SIG-M5 treated with dmso at 0.1 percent for 504 hours (cell line): ENCODE data around the gene GINS2.
A peak's percentile ranks its signal among the peaks of the same experiment; 100 is the strongest.

Experiments used
- DNase-seq: peaks from one replicate; lab custom pipeline; 2025; ENCODE audit not compliant: unreplicated experiment; lab: John Stamatoyannopoulos, UW

GINS2 gene

GRCh38 chr16:85690469-85691064 is 1.8 kb upstream of the GINS2 start:
- no peak for DNase-seq

GRCh38 chr16:85689950-85690320 is 1.2 kb upstream of the GINS2 start:
- DNase-seq, result no peak

- peak; percentile 9 for DNase-seq
Observed at GRCh38 chr16:85689285-85689949, 663 bp upstream of the GINS2 start.

DNA sequence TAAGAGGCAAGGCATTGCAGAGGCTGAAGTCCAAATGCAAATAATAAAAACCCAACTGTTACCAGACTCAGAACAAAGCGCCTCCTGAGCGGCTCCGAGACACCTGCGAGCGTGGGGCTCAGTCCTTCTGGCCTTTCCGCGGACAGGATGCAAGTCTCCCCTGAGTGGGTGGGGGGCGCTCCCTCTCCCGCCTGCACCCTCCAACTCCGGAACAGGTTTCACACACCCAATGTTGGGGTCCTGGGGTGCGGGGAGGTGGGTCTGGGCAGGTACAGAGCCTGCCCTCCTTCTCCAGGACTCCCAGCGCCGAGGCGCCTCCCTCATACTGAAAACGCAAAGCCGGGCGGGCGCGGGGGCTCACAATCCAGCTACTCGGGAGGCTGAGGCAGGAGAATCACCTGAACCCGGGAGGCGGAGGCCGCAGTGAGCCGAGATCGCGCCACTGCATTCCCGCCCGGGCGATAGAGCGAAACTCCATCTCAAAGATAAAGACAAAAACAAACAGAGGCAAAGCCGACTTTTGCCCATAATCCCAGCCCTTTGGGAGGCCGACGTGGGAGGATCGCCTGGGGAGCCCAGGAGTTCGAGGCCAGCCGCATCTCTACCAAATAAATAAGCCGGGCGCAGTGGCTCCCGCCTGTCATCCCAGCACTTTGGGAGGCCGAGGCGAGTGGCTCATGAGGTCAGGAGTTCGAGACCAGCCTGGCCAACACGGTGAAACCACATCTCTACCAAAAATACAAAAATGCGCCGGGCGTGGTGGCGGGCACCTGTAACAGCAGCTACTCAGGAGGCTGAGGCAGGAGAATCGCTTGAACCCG is 893 bp downstream of the GINS2 start:
- no peak for DNase-seq

DNA sequence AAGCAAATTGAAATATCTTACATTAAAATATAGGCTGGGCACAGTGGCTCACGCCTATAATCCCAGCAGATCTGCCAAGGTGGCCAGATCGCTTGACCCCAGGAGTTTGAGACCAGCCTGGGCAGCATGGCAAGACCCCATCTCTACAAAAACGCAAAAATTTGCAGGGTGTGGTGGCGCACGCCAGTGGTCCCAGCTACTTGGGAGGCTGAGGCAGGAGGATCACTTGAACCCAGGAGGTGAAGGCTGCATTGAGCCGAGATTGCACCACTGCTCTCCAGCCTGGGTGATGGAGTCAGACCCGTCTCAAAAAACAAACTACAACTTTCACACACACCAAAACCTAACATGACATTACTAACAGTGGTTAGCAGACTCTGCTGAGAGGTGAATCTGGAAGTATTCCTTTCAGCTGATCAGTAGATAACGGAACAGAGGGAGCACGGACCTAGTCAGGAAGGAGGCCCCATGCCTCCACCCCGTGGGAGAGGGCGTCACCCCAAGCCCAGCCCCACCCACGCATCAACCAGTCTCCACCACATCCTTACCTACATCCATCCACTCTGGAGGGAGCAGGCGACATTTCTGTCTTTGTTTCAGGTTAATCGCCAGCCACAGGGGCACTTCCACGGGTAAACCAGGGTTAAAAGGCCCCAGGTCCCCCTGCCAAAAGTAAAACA is 1.7 kb downstream of the GINS2 start:
- DNase-seq, result peak; percentile 53

DNA sequence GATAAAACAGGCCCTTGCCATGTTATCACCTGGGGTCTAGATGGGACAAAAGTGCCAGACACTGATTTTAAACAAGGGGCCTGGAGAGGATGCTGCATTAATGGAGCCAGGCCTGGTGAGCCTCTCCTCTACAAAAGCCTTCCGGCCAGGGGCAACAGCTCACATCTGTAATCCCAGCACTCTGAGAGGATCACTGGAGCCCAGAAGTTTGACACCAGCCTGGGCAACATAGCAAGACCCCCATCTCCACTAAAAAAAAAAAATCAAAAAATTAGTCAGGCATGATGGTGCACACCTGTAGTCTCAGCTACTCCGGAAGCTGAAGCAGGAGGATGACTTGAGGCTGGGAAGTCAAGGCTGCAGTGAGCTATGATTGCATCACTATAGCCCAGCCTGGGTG is 3.5 kb downstream of the GINS2 start:
- no peak for DNase-seq

DNA sequence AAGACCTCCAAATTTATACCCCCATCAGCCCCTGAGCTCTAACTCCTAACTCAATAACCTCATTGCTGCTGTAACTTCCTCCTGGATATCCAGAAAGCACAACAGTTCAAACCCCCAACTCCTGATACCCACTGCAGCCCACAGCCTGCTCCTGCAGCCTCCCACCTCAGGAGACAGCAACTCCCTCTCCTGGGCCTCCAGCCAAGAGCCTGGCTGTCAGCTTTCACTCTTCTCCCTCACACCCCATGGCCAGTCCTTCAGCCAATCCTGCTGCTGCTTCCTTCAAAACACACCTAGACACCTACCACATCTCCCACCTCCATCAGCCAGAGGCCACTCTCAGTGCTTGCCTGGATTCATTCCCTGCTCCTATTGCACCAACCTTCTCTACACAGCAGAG is 5.4 kb downstream of the GINS2 start:
- DNase-seq, result no peak

DNA sequence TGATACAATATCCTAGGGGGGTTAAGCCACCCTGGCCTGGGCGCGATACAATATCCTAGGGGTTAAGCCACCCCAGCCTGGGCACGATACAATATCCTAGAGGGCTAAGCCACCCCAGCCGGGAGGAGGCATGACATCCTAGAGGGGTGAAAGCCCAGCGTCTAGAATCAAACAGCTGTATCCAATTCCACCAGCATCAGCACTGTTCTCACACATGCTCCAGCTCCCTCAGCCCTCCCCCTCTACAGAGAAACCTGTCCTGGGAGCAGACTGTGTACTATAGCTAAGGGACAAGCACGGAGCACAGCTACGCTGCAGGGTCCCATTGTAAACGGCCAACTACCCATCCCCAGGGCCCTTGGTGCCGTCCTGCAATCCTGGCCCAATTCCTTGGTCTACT is 6.2 kb downstream of the GINS2 start:
- no peak for DNase-seq

GRCh38 chr16:85681255-85681654 is 7.5 kb downstream of the GINS2 start:
- peak; percentile 21 for DNase-seq

GRCh38 chr16:85680352-85680944 is 8.3 kb downstream of the GINS2 start:
- no peak for DNase-seq

GRCh38 chr16:85679870-85680269 is 8.9 kb downstream of the GINS2 start:
- no peak for DNase-seq

DNA sequence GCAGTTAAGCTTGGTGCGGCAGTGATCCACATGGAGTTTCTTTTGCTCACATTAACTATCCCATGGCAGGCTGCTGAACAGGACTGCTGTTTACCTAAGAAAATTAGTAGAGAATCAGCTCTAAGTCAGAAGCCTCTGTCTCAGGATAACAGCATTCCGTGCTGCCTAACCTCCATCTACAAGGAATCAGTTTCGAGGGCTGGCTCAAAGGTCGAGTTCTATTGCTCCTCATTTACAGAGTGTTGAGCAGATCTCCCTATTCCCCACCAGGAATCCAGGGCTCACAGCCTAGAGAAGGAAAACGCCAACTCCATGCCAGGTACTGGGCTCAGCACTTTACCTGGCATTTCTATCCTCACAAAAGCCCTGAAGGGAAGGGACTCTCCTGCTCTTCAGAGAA is 9.9 kb downstream of the GINS2 start:
- DNase-seq, result no peak

DNA sequence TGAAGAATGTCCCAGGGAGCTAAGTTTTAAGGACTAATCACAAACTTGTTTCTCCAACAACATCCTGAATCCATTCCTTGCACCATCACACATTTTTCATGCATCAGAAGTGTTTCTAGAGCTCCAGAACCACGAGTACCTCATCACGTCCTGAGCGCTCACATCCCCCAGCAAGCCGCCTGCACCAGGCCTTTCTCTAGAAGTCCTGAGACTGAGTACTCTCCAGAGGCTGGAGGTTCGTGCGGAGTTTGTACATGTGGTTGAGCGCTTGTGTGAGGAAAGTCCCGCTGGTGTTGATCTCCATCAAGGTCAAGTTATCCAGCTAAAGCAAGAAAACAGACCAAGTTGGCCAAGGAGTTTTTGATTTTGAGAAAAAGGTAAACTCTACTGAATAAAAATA is 10.7 kb downstream of the GINS2 start:
- DNase-seq, result no peak

- DNase-seq, result no peak
Observed at GRCh38 chr16:85677383-85677967, 11.3 kb downstream of the GINS2 start.

GRCh38 chr16:85676466-85676865 is 12.3 kb downstream of the GINS2 start:
- no peak for DNase-seq

- DNase-seq, result peak; percentile 32
Observed at GRCh38 chr16:85675251-85675874, 13.4 kb downstream of the GINS2 start.

DNA sequence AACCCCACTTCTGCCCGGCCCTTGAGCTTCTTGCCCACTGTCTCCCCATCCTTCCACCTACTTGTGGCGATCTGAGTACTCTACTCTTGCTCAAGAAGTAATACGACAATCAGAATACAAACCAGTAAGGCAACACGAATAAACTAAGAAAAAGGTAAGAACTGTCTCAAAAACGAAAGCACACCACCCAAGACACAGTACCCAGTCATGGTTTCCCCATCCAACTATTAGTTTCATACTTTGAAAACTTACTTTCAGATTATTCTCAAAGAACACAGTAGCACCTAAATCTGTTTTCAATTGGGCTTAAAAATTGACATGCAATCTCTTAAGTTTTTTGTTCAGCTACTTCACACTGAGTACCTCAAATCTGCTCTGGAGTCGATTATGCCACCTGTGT is 13.9 kb downstream of the GINS2 start:
- no peak for DNase-seq

DNA sequence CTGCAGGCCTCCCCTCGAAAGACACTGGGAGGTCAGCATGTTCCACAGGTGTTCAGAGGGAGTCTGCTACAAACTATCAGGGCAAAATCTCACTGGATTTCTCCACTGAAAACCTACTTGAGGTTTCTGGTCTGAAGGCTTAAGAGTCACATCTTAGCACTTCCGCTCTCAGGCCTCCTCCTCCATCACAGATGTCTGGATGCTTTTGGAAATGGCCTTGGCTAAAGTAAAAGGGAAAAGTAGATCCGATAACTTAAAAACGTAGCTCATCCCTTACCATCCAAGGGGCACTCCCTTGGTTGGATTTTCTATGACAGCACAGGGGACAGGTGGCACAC is 14.4 kb downstream of the GINS2 start:
- no peak for DNase-seq

DNA sequence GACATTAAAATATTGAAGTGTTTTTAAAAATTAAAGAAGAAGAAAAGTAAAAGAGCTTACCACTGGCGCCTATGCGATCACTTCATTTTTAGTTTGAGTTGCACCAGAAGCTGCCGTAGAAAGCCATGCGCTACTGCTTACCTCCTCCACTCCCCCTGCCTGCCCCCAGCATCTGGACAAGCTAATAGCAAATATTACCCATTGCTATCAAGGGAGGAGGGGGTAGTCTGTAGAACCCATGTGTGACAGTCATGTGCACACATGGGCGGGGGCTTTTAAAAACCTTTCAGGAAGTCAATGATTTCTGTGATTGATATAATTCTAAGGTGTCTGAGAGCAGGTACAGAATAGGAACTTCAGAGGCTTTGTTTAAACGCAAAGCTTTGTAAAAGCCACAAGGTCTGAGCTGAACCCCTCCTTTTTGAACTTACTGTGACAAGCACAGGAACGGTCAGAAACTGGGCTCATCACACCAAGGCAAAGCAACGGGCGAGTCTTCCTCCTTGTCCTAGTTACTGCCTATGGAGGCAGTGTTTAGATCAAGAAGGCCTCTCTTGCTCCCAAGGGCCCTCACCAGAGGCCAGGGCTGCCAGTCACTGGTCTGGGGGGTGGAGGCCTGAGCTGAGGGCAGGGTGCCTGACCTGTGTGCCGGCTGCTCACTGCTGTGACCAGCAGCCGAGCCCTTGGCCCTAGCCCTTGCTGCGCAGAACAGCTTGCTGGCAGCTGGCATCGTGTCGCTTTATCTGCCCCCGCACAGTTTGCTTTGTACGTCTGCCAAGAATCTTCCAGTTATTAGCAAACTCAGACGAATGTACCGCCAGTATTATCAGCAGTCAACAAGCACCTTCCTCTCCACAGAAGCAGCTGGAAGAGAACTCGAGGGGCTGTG is 15.0 kb downstream of the GINS2 start:
- DNase-seq, result no peak

DNA sequence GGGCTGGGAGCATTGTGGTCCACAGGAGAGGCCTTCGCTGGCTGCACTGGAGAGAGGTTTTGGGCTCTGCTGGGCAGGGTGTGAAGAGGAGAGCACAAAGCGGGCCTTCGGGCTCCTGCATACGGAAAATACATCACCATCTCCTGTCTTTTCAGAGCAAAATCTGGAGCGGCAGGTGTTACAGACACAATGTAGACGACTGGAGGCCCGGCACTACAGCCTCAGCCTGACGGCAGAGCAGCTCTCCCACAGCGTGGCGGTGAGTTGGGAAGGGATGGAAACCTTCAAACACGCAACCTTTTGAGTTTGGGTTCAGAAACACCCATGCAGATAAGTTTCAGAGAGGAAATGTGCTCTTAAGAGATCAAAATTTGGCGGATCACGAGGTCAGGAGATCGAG is 17.9 kb downstream of the GINS2 start:
- no peak for DNase-seq
